ENCODE measurements around the gene PRKD3.

- TF ChIP-seq CTCF (IDR thresholded peaks at IDR 0.05) (no peak), POLR2A (IDR thresholded peaks at IDR 0.05) (no peak)
Measured at GRCh38 chr2:37335604-37336003, 11.0 kb upstream of the PRKD3 start.

All from Peyer's patch (tissue), 4 donors.